ENCODE results near the gene RNF214.

Gene RNF214

GRCh38 chr11:117279711-117280376 is 47.4 kb downstream of the RNF214 start:
- no peak for TF ChIP-seq POLR2AphosphoS5 (IDR thresholded peaks at IDR 0.05; ENCODE audit: low read depth, low read length)
- no peak for TF ChIP-seq POLR2A (IDR thresholded peaks at IDR 0.05; ENCODE audit: low read depth, low read length)
- TF ChIP-seq TAF1 (IDR thresholded peaks at IDR 0.05; ENCODE audit: low read depth, low read length): no peak
- no peak for TF ChIP-seq SPI1 (IDR thresholded peaks at IDR 0.05; ENCODE audit: low read depth, low read length)
- no peak for TF ChIP-seq POU2F2 (IDR thresholded peaks at IDR 0.05; ENCODE audit: low read depth, low read length)
- TF ChIP-seq PAX5 (IDR thresholded peaks at IDR 0.05; ENCODE audit: insufficient read depth, low read length, severe bottlenecking): no peak
- DNase-seq (ENCODE audit: insufficient read length, low spot score) (no peak), FAIRE-seq (no peak)

- no peak for FAIRE-seq
Observed at GRCh38 chr11:117281159-117281558, 48.7 kb downstream of the RNF214 start.

DNA sequence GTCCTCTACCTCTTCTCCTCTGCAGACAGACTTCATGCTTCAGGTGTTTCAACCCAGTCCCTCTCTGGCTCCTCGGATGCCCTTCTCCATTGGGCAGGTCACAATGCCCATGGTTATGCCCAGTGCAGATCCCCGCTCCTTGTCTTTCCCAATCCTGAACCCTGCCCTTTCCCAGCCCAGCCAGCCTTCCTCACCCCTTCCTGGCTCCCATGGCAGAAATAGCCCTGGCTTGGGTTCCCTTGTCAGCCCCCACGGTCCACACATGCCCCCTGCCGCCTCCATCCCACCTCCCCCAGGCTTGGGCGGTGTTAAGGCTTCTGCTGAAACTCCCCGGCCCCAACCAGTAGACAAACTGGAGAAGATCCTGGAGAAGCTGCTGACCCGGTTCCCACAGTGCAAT is 49.4 kb downstream of the RNF214 start:
- TF ChIP-seq POLR2A (IDR thresholded peaks at IDR 0.05; ENCODE audit: low read depth, low read length) (no peak), SPI1 (IDR thresholded peaks at IDR 0.05; ENCODE audit: low read depth, low read length) (no peak), TAF1 (IDR thresholded peaks at IDR 0.05; ENCODE audit: low read depth, low read length) (no peak), PAX5 (IDR thresholded peaks at IDR 0.05; ENCODE audit: insufficient read depth, low read length, severe bottlenecking) (no peak), POU2F2 (IDR thresholded peaks at IDR 0.05; ENCODE audit: low read depth, low read length) (no peak), POLR2AphosphoS5 (IDR thresholded peaks at IDR 0.05; ENCODE audit: low read depth, low read length) (no peak)
- DNase-seq (ENCODE audit: insufficient read length, low spot score) (no peak), FAIRE-seq (no peak)

More at GRCh38 chr11:117281159-117281558, 48.7 kb downstream of the RNF214 start:
- TF ChIP-seq PAX5 (IDR thresholded peaks at IDR 0.05; ENCODE audit: insufficient read depth, low read length, severe bottlenecking): no peak
- no peak for TF ChIP-seq SPI1 (IDR thresholded peaks at IDR 0.05; ENCODE audit: low read depth, low read length)
- no peak for TF ChIP-seq TAF1 (IDR thresholded peaks at IDR 0.05; ENCODE audit: low read depth, low read length)
- TF ChIP-seq POLR2A (IDR thresholded peaks at IDR 0.05; ENCODE audit: low read depth, low read length): no peak
- TF ChIP-seq POU2F2 (IDR thresholded peaks at IDR 0.05; ENCODE audit: low read depth, low read length): no peak
- TF ChIP-seq POLR2AphosphoS5 (IDR thresholded peaks at IDR 0.05; ENCODE audit: low read depth, low read length): no peak
- no peak for DNase-seq (ENCODE audit: insufficient read length, low spot score)

- FAIRE-seq (no peak), DNase-seq (ENCODE audit: insufficient read length, low spot score) (no peak)
- TF ChIP-seq POLR2A (IDR thresholded peaks at IDR 0.05; ENCODE audit: low read depth, low read length) (no peak), SPI1 (IDR thresholded peaks at IDR 0.05; ENCODE audit: low read depth, low read length) (no peak), POLR2AphosphoS5 (IDR thresholded peaks at IDR 0.05; ENCODE audit: low read depth, low read length) (no peak), PAX5 (IDR thresholded peaks at IDR 0.05; ENCODE audit: insufficient read depth, low read length, severe bottlenecking) (no peak), TAF1 (IDR thresholded peaks at IDR 0.05; ENCODE audit: low read depth, low read length) (no peak)
Observed at GRCh38 chr11:117282956-117283355, 50.5 kb downstream of the RNF214 start.

DNA sequence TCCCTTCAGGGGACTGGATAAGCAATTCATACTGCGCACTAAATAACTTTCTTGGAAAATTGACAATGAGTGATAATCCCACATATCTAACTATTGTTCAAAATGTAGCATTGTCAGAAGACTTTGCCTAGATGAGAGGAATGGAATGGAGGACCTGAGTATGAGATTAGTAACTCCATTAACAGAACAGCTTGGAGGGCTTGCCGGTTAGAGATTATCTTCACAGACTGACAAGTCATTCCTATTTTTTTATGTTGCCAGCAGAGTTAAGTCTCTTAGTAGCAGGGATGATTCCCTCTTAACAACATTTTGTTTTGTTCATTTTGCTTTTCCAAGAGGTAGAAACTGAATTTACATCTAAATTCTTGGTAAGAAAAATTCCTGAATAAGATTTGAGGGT is 51.6 kb downstream of the RNF214 start:
- DNase-seq (ENCODE audit: insufficient read length, low spot score) (no peak), FAIRE-seq (no peak)
- TF ChIP-seq POU2F2 (IDR thresholded peaks at IDR 0.05; ENCODE audit: low read depth, low read length) (no peak), SPI1 (IDR thresholded peaks at IDR 0.05; ENCODE audit: low read depth, low read length) (no peak), PAX5 (IDR thresholded peaks at IDR 0.05; ENCODE audit: insufficient read depth, low read length, severe bottlenecking) (no peak), POLR2AphosphoS5 (IDR thresholded peaks at IDR 0.05; ENCODE audit: low read depth, low read length) (no peak), TAF1 (IDR thresholded peaks at IDR 0.05; ENCODE audit: low read depth, low read length) (no peak), POLR2A (IDR thresholded peaks at IDR 0.05; ENCODE audit: low read depth, low read length) (no peak)

DNA sequence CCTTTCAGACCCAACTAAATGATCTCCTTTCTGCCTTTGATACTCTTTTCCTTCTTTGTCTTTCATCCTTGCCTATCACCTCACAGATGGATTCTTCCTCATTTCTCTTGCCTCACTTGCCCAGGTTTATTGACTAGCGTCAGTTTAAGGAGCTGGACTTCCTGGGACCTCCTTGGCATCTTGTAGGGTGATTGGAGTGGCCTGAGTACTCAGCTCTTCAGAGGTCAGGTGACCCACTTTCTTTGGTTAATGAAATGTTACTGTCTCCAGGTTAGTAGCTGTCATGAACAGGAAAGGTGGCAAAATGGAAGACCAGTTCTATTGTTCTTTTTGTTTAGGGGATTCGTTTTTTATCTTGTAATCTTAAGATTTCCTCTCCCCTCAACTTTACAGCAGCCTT is 54.1 kb downstream of the RNF214 start:
- TF ChIP-seq PAX5 (IDR thresholded peaks at IDR 0.05; ENCODE audit: insufficient read depth, low read length, severe bottlenecking) (no peak), TAF1 (IDR thresholded peaks at IDR 0.05; ENCODE audit: low read depth, low read length) (no peak), POLR2AphosphoS5 (IDR thresholded peaks at IDR 0.05; ENCODE audit: low read depth, low read length) (no peak), POU2F2 (IDR thresholded peaks at IDR 0.05; ENCODE audit: low read depth, low read length) (no peak)
- no peak for FAIRE-seq
- DNase-seq (ENCODE audit: insufficient read length, low spot score): no peak

DNA sequence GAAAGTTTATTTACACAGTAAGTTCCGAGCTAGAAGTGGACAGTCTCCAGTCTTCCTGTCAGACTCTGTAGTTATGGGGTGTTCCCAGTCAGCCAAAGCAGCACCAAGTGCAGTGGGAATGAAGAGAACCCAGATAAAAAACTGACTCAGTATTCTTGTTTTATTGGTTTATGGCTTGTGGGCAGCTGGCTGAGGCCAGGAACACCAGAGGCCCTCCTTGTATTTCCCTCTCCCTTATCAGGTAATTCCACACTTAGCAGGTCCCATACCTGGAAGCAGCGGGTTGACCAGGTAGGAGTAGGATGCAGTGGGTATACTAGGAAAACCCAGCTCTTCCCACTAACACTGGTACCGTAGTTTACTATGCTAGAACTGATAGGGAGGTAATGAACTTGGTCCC is 55.2 kb downstream of the RNF214 start:
- DNase-seq (ENCODE audit: insufficient read length, low spot score) (no peak), FAIRE-seq (no peak)
- TF ChIP-seq POU2F2 (IDR thresholded peaks at IDR 0.05; ENCODE audit: low read depth, low read length): no peak
- TF ChIP-seq POLR2A (IDR thresholded peaks at IDR 0.05; ENCODE audit: low read depth, low read length): no peak
- TF ChIP-seq POLR2AphosphoS5 (IDR thresholded peaks at IDR 0.05; ENCODE audit: low read depth, low read length): no peak
- no peak for TF ChIP-seq SPI1 (IDR thresholded peaks at IDR 0.05; ENCODE audit: low read depth, low read length)
- TF ChIP-seq TAF1 (IDR thresholded peaks at IDR 0.05; ENCODE audit: low read depth, low read length): no peak

DNA sequence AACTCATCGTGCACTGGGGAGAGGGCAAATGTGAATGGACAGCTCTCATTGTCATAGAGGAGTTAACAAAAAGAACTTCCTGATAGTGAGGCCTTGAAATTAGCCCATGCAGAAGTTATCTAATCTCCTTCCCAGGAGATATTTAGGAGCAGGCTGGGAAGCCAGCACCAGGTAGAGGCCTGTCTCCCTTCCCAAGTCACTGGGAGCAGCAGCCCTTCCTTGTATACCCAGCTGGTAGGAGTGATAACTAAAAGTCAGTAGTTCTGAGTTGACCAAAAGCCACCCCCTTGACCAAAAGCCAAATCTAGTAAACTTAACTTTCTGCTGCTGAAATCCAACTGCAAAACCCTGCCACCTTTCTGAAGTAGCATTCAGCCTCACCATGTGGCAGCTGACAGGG is 57.3 kb downstream of the RNF214 start:
- DNase-seq (ENCODE audit: insufficient read length, low spot score) (no peak), FAIRE-seq (no peak)
- no peak for TF ChIP-seq PAX5 (IDR thresholded peaks at IDR 0.05; ENCODE audit: insufficient read depth, low read length, severe bottlenecking)
- no peak for TF ChIP-seq POU2F2 (IDR thresholded peaks at IDR 0.05; ENCODE audit: low read depth, low read length)
- no peak for TF ChIP-seq POLR2A (IDR thresholded peaks at IDR 0.05; ENCODE audit: low read depth, low read length)
- TF ChIP-seq POLR2AphosphoS5 (IDR thresholded peaks at IDR 0.05; ENCODE audit: low read depth, low read length): no peak
- no peak for TF ChIP-seq TAF1 (IDR thresholded peaks at IDR 0.05; ENCODE audit: low read depth, low read length)
- TF ChIP-seq SPI1 (IDR thresholded peaks at IDR 0.05; ENCODE audit: low read depth, low read length): no peak

DNA sequence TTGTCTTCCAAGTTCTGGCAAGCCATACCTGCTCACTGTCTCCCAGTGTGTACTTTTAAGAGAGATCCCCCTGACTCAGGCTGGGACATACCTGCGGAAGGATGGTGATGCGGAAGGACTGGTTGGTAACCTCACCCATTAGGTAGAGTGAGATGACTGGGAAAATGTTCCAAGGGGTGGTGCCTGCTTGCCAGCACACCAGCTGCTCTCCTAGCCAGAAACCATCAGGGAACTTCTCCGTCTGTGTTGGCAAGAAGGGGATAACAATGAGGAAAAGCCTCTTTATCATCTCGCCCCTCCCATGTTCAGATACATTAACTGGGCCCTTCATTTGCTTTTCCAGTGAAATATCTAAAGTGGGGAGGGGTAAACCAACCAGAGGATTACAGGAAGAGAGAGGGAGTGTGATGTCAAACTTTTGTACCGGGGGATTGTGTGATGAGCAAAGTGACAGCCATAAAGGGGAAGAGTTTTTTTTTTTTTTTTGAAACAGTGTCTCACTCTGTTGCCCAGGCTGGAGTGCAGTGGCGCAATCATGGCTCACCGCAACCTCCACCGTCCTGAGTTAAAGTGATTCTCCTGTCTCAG is 58.4 kb downstream of the RNF214 start, which contains the start of gene BACE1-AS:
TSS of gene BACE1-AS (plus strand) at position 538 of the 588 bp plus-strand sequence.
- DNase-seq (ENCODE audit: insufficient read length, low spot score): no peak
- TF ChIP-seq PAX5 (IDR thresholded peaks at IDR 0.05; ENCODE audit: insufficient read depth, low read length, severe bottlenecking): no peak
- TF ChIP-seq POLR2A (IDR thresholded peaks at IDR 0.05; ENCODE audit: low read depth, low read length): no peak
- no peak for TF ChIP-seq POU2F2 (IDR thresholded peaks at IDR 0.05; ENCODE audit: low read depth, low read length)
- no peak for TF ChIP-seq TAF1 (IDR thresholded peaks at IDR 0.05; ENCODE audit: low read depth, low read length)
- TF ChIP-seq POLR2AphosphoS5 (IDR thresholded peaks at IDR 0.05; ENCODE audit: low read depth, low read length): no peak
- no peak for TF ChIP-seq SPI1 (IDR thresholded peaks at IDR 0.05; ENCODE audit: low read depth, low read length)
- no peak for FAIRE-seq
